Astrocyte of the hippocampus (primary cell): ENCODE data around the gene WDR83.

Experiments
- DNase-seq: peaks from one replicate; pipeline ENCODE4 v3.0.0; 2011; ENCODE audit warnings: low read depth, low spot score

Gene WDR83

DNA sequence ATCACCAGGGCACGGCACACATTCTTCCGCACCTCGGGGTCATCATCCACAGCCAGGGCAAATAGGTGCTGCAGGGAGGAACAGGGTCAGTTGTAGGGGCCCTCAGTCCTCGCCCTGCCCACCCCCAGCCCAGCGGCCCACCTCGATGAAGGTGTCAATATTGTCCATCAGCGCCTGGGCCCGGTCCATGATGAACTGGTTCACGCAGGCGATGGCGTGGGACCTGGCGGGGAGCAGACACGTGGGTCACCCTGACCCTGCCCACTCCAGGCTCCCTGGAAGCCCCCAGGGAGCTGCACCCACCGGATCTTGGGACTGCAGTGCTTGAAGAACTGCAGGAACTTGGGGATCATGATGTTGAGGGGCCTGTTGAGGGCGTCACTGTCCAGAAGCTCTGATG is 48.5 kb downstream of the WDR83 start:
- DNase-seq, result no peak

GRCh38 chr19:12715929-12716328 is 49.3 kb downstream of the WDR83 start:
- DNase-seq, result no peak

GRCh38 chr19:12720296-12720695 is 53.7 kb downstream of the WDR83 start:
- no peak for DNase-seq

DNA sequence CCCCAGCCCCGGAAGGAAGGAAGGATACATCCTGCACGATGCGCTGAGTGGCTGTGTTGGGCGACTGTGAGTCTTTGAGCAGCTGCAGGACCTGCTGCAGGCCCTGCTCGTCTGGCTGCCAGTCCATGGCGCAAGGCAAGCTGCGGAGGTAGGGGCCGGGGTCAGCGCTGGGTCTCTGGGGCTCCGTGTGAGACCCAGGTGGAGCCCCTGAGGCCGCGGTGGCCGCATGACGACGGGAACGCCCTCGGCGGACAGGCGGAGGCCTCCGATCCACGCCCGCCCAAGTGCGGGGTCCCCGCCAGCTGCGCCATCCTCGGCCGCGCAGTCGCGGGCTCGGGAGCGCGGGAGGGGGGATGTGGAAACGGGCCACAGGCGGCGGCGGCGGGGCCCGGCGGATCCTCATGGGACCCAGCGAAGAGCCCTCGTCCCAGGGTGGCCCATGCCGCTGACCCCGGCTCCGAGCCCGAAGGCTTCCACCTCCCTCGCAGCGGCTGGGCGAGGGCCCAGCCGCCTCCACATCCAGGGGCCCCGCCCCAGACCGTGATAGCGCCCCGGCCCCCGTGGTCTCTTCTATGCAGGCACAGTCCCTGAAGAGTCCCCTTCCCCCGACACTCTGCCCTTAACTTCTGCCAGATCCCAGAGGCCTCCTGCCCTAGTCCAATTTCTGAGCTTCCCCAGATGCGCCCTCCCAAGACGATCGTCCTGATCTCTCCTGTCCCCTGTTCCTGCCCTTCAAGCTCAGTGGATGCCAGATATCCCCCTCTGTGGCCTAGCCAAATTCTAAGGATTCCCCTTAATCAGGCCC is 54.4 kb downstream of the WDR83 start:
- DNase-seq, result peak; percentile 45

DNA sequence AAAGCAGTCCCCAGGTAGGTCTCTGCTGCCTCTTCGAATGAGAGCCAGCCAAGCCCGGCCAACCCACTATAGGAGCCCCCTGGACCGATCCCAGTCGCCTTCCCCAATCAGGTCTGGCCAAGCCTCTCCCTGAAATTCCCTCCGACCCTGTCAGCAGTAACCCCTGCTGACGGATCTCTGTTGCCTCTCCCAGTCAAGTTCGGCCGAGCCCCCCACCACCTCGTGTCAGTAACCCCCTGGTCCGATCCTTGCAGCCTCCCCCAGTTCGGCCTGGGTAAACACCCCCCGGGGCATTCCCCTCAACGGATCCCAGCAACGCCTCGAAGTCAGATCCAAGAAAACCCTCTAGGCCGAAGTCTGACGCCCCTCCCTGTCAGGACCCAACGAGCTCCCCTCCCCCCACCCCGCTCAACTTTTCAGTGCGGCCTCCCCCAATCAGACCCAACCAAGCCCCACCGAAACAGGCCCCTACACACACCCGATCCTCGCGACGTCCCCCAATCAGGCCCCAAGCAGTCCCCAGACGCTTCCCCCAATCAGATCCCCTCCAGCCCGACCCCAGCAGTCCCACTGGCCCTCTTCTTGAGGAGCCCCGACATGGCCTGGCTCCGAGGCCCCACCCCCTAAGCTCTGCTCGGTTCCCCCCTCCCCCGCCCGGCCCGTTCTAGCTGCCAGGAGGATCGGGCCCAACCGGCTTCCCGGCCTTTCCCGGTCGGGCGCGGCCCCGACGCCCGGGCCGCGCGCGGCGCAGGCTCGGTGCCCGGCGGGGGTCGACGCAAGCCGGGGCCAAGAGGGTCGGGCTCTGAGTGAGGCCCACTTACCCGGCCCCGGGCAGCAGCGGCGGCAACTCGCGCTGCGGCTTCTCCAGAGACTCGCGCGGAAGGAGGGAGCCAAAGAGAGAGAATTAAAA is 55.3 kb downstream of the WDR83 start:
- DNase-seq, result peak; percentile 87

- peak; percentile 99 for DNase-seq
These were observed 56.2 kb downstream of the WDR83 start for GRCh38 chr19:12722566-12723380.

GRCh38 chr19:12723381-12723640 is 56.7 kb downstream of the WDR83 start:
- no peak for DNase-seq

GRCh38 chr19:12723641-12724426 is 57.2 kb downstream of the WDR83 start, which contains the start of gene TNPO2:
TNPO2 (minus strand) TSS chr19:12723932; CDS start chr19:12720977, 2,955 bp downstream.
- DNase-seq, result peak; percentile 78
